8988T (cell line): ENCODE data around the gene ADAMTS3.
"Not testable (repeated sequence)": the region's sequence is repeated elsewhere in the genome, so short reads cannot be mapped to it uniquely, and the experiment has no call there.

Experiments
- DNase-seq: peaks from one replicate; pipeline ENCODE4 v3.0.0; 2011

The ADAMTS3 gene

DNA sequence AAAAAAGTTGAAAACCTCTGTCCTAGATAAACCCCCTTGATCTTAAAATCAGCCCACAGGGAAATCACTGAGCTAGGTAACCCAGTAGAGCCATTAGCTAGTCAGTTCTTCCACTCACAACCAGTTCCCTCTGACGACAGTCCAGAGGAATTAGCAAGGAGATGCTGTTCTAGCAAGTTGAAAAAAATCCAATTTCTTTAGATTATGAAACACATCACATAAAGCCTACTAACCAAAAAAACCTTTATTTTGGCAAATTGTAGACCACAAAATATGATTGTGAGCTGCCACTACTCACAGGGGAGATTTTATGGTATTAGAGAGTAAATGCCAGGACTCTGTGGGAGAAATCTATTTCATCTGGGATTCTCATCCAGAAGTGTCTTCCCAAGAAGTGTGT lies 22.6 kb downstream of the ADAMTS3 start:
- DNase-seq: no peak

DNA sequence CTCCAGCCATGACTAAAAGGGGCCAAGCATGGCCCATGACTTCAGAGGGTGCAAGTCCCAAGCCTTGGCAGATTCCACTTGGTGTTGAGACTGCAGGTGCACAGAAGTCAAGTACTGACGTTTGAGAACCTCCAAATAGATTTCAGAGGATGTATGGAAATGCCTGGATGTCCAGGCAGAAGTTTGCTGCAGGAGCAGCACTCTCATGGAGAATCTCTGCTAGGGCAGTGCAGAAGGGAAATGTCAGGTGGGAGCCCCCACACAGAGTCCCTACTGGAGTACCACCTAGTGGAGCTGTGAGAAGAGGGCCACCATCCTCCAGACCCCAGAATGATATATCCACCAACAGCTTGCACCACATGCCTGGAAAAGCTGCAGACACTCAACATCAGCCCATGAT lies 28.3 kb downstream of the ADAMTS3 start:
- not testable (repeated sequence) for DNase-seq

- DNase-seq: no peak
Observed at GRCh38 chr4:72538006-72538405, 31.0 kb downstream of the ADAMTS3 start.

- DNase-seq: no peak
Observed at GRCh38 chr4:72536443-72536842, 32.6 kb downstream of the ADAMTS3 start.

- DNase-seq: no peak
Observed at GRCh38 chr4:72531768-72532290, 37.2 kb downstream of the ADAMTS3 start.

- no peak for DNase-seq
Observed at GRCh38 chr4:72531322-72531721, 37.7 kb downstream of the ADAMTS3 start.

DNA sequence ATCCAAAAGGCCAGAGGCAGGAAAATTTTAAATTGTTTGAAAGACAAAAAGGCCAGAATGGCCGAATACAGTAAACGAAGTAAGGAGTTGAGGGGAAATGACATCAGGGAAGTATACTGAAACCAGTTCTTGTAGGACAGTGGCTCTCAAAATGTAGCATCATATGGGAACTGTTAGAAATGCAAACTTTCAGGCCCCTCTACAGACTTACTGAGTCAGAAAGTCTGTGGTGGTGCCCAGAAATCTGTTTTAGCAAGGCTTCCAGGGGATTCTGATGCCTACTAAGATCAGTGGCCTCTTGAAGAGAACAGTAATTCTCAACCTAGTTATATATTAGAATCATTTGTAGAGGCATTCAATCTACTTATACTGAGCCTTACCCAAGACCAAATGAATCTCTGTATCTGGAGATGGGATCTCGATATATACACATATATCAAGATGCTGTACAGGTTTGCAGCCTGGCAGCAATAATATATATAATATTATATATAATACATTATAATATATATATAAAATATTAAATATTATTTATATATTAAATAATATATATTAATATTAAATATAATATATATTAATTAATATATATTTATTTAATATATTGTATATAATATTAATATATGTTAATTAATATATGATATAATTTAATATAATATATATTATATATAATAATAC lies 39.7 kb downstream of the ADAMTS3 start:
- DNase-seq: no peak

DNA sequence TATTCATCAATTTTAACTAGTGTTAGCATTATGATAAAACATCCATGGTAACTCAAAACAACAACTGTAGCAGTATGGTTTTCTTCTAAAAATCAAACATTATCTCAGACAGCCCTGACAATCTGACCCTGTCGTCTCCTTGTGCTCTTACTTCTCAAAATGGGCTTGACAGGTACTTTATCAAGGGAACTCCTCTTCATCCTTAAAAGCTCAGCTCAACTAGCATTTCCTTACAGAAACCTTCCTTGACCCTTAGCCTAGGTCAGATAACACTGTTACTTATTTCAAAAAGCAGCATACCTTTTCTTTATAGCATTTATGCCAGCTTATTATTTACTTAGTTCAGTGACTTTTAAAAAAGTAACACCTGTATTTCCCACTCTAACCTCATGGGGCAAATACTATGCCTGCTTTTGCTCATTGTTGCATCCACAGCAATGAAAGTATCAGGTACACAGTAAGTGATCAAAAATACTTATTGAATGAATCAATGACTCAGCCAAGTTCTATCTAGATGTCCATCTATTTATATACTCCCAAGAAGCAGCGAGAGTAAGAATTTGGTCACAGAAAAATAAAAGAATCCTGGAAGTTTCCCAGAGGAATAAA lies 41.9 kb downstream of the ADAMTS3 start:
- DNase-seq: no peak

DNA sequence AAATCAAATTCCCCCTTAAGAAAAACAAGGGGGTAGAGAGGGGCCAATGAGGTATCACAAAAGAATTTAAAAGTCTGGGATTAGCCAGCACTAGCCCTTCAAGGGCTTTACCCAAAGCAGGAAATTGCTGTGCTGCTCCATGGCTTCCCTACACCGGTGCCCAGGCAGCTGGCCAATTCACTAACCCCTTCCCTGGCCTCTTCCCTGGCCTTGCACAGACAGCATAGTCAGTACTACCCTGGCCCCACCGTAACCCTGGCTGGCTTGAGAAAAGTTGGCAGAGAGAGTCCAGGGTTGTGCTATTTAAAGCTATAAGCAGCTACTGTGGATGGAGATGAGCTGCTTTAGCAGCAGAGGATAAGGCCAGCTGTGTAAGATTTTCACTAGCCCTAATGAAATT lies 43.1 kb downstream of the ADAMTS3 start:
- DNase-seq: no peak

DNA sequence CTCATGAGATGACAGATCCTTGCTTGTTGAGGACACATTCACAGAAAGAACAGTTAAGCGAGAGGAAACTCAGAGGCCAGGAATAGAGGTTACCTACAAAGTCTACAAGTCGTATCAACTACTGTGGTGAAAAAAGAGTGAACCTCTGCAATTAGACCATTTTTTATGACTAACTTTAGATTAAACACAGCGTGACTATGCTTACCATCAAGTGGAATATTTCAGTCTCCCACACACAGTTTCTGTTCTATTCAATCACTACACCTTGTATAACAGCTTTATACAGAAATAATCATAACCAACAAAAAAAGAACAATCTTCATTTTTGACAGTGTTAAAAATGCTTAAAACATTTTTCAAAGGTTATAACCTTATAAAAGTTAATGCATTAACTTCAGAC lies 46.6 kb downstream of the ADAMTS3 start:
- DNase-seq: no peak

DNA sequence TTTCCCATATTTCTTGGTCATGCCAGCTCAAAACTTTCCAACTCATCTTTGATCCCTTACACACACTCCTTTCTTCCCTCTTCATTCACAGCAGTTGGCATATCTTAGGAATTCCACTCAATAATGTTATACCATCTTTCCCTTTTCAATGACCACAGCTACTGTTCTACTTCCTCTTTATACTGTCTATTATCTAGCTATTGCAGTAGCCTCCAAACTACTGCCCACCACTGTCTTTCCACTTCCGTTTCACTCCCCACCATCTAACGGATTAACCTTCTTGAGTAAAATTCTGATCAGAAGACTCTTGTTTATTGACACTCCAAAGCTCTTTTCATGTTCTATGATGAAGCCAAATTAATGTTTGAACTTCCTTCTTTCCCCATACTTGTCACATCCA lies 55.8 kb downstream of the ADAMTS3 start:
- DNase-seq: no peak

- DNase-seq: no peak
Observed at GRCh38 chr4:72507860-72508419, 61.1 kb downstream of the ADAMTS3 start.

GRCh38 chr4:72507167-72507566 lies 61.9 kb downstream of the ADAMTS3 start:
- DNase-seq: no peak

DNA sequence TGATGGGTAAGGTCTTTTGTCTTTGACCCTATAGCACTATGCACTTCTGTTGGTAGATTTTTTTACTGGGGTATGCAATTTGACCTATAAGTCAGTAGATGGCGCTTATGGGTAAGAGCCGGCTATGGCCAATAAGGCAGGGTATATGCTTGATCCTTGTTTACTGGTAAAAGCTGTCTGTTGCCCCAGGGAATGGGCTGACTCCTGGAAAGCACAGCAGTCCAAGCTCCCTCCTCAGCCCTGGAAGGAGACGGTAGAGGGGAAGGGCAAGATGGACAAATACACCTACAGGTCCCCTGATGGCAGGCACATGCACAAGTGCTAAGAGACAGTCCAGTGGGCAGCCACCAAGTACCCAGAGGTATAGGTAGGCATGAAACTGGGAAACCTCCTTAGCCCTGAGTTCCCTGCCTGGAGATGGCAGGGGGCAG lies 63.7 kb downstream of the ADAMTS3 start:
- no peak for DNase-seq

DNA sequence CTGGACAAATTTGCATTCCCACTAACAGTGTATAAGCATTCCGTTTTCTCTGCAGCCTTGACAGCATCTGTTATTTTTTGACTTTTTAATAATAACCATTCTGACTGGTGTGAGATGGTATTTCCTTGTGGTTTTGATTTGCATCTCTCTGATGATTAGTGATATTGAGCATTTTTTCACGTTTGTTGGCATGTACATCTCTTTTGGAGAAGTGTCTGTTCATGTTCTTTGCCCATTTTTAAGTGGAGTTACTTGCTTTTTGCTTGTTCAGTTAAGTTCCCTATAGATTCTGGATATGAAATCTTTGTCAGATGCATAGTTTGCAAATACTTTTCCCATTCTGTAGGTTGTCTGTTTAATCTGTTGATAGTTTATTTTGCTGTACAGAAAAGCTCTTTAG lies 68.8 kb downstream of the ADAMTS3 start:
- no peak for DNase-seq

- DNase-seq: no peak
Observed at GRCh38 chr4:72496119-72496518, 72.9 kb downstream of the ADAMTS3 start.

GRCh38 chr4:72494156-72494555 lies 74.9 kb downstream of the ADAMTS3 start:
- no peak for DNase-seq

DNA sequence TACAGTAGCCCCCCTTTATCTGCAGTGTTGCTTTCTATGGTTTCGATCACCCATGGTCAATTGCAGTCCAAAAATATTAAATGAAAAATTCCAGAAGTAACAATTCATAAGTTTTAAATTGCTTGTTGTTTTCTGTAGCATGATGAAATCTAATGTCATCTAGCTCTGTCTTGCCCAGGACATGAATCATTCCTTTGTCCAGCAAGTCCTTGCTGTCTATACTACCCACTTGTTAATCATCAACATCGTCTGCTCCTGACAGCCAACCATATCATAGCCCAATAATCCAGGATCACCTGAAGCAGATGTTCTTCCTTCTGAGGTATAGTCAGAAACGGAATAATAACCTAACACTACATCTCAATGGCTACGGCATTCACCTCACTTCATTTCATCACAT lies 79.8 kb downstream of the ADAMTS3 start:
- DNase-seq: no peak

DNA sequence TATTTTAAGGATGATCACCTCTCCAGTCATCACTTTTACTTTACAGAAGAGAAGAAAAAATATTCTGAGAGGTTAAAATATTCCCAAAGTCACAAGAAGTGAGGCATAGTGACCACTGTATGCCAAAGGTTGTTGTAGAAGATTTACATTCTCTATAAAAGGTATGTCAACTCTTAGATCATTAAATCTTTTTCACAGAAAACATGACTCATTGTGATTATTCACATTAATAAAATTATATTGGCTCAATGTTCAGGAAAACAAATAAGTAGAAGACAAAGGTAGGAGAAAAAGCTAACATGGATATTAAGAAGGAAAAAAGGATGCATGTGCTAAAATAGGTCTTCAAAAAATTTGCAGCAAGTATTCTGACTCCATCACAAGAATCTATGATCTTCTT lies 82.0 kb downstream of the ADAMTS3 start:
- DNase-seq: no peak

- DNase-seq: no peak
Observed at GRCh38 chr4:72484981-72485380, 84.0 kb downstream of the ADAMTS3 start.

- DNase-seq: no peak
Observed at GRCh38 chr4:72473434-72473900, 95.6 kb downstream of the ADAMTS3 start.

DNA sequence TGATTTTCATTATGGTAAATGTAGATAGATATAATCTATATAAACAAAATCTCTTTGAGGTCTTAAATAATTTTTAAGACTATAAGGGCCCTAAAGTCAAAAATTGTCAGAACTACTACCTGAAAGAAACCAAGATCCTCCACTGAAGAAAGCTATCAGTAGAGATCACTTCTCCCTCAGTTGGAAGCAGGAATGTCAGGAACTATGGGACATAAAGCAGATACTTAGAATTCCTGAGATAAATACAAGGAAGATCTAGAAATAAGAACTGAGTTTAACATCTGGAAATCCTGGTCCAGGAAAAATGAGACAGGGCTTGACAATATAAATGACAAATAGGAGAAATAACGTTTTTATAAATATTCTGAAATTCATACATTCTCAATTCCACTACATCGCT lies 97.2 kb downstream of the ADAMTS3 start:
- no peak for DNase-seq

- DNase-seq: no peak
Observed at GRCh38 chr4:72468904-72469502, 100.0 kb downstream of the ADAMTS3 start.

- no peak for DNase-seq
Observed at GRCh38 chr4:72467633-72468032, 101.4 kb downstream of the ADAMTS3 start.
